GM23338 (cell line): ENCODE data around the gene PATE4. TPM values are rescaled to one million over a fixed set of nuclear protein-coding genes. Genes with fewer than 3 reads are reported as not detected.

Experiments
- ATAC-seq: fragments of 200-7000 bp; cut with Tn5 transposase; 3 replicates; pipeline ENCODE4 v1.9.1; 2020
- DNase-seq: peaks from one replicate; pipeline ENCODE4 v3.0.0-alpha.2; 2015; ENCODE audit warnings: low spot score
- H2AFZ ChIP-seq: fragments of 200-600 bp; sonication (generic); 2 replicates; pipeline ENCODE4 v1.8.0; 2016; ENCODE audit warnings: antibody characterized with exemption, mild to moderate bottlenecking, moderate library complexity
- H3F3A ChIP-seq: fragments of 200-600 bp; sonication (generic); replicated peaks from 2 replicates; pipeline ENCODE4 v1.8.0; 2017; ENCODE audit warnings: antibody characterized with exemption, mixed run types, low read depth
- H3K27ac ChIP-seq: fragments of 200-600 bp; sonication (generic); 2 replicates; pipeline ENCODE4 v1.6.1; 2016; ENCODE audit warnings: low read depth
- H3K27me3 ChIP-seq: fragments of 200-600 bp; sonication (generic); 2 replicates; pipeline ENCODE4 v1.8.0; 2016; ENCODE audit warnings: mild to moderate bottlenecking, mixed run types, moderate library complexity; ENCODE audit not compliant: insufficient read depth
- H3K36me3 ChIP-seq: fragments of 200-600 bp; sonication (generic); 2 replicates; pipeline ENCODE4 v1.8.0; 2016; ENCODE audit warnings: mild to moderate bottlenecking; ENCODE audit not compliant: insufficient read depth
- H3K4me1 ChIP-seq: fragments of 200-600 bp; sonication (generic); 2 replicates; pipeline ENCODE4 v1.8.0; 2016; ENCODE audit warnings: mild to moderate bottlenecking, moderate library complexity; ENCODE audit not compliant: insufficient read depth
- H3K4me2 ChIP-seq: fragments of 200-600 bp; sonication (generic); 2 replicates; pipeline ENCODE4 v1.7.1; 2017; ENCODE audit warnings: mixed run types
- H3K4me3 ChIP-seq: fragments of 200-600 bp; sonication (generic); 2 replicates; pipeline ENCODE4 v1.6.1; 2016; ENCODE audit warnings: mixed run types
- H3K79me2 ChIP-seq: fragments of 200-600 bp; sonication (generic); replicated peaks from 2 replicates; pipeline ENCODE4 v1.8.0; 2017; ENCODE audit warnings: mild to moderate bottlenecking; ENCODE audit not compliant: insufficient read depth
- H3K9me2 ChIP-seq: fragments of 200-600 bp; sonication (generic); 2 replicates; pipeline ENCODE4 v1.8.0; 2017; ENCODE audit not compliant: insufficient read depth
- H4K20me1 ChIP-seq: fragments of 200-600 bp; sonication (generic); replicated peaks from 2 replicates; pipeline ENCODE4 v1.8.0; 2017; ENCODE audit warnings: mild to moderate bottlenecking; ENCODE audit not compliant: insufficient read depth
- H3K27ac Mint-ChIP-seq: 2 replicates; pipeline ENCODE4 v1.8.0; 2020; ENCODE audit warnings: inconsistent platforms, mild to moderate bottlenecking, moderate library complexity, mixed read lengths
- H3K27me3 Mint-ChIP-seq: 3 replicates; pipeline ENCODE4 v1.8.0; 2022; ENCODE audit warnings: low read depth, mild to moderate bottlenecking, moderate library complexity, mixed read lengths, inconsistent platforms; ENCODE audit not compliant: insufficient read depth, poor library complexity
- H3K36me3 Mint-ChIP-seq: 3 replicates; pipeline ENCODE4 v1.8.0; 2021; ENCODE audit warnings: low read depth, mild to moderate bottlenecking, inconsistent platforms, moderate library complexity, mixed read lengths
- H3K4me1 Mint-ChIP-seq: 3 replicates; pipeline ENCODE4 v1.8.0; 2020; ENCODE audit warnings: mild to moderate bottlenecking, inconsistent platforms, mixed read lengths
- H3K4me3 Mint-ChIP-seq: 3 replicates; pipeline ENCODE4 v1.8.0; 2021; ENCODE audit warnings: moderate library complexity, mild to moderate bottlenecking, inconsistent platforms, mixed read lengths
- H3K9me3 Mint-ChIP-seq: 3 replicates; pipeline ENCODE4 v1.8.0; 2020; ENCODE audit warnings: moderate library complexity, mild to moderate bottlenecking, inconsistent platforms, mixed read lengths
- CREB1 ChIP-seq: fragments of 250-450 bp; sonication (Bioruptor Pico); IDR thresholded peaks from 2 replicates; pipeline ENCODE4 v1.5.0; 2020; ENCODE audit warnings: low read depth, mild to moderate bottlenecking, moderate library complexity
- EZH2 ChIP-seq: fragments of 200-600 bp; sonication (generic); IDR thresholded peaks from one replicate; pipeline ENCODE4 v1.8.0; 2017; ENCODE audit warnings: antibody characterized with exemption, mild to moderate bottlenecking, low read depth; ENCODE audit not compliant: unreplicated experiment
- EZH2phosphoT487 ChIP-seq: fragments of 200-600 bp; sonication (generic); IDR thresholded peaks from one replicate; pipeline ENCODE4 v1.8.1; 2018; ENCODE audit warnings: antibody characterized with exemption; ENCODE audit not compliant: unreplicated experiment
- NANOG ChIP-seq: IDR thresholded peaks from 2 replicates; pipeline ENCODE4 v1.6.1; 2016; ENCODE audit warnings: antibody characterized with exemption, borderline replicate concordance
- STAT1 ChIP-seq: IDR thresholded peaks from one replicate; pipeline ENCODE4 v1.6.1; 2016; ENCODE audit warnings: antibody characterized with exemption; ENCODE audit not compliant: unreplicated experiment
- ZNF114 ChIP-seq: fragments of 250-450 bp; sonication (Bioruptor Pico); IDR thresholded peaks from 2 replicates; pipeline ENCODE4 v1.5.0; 2020; ENCODE audit warnings: mild to moderate bottlenecking, moderate library complexity
- ZNF331 ChIP-seq: fragments of 250-450 bp; sonication (Bioruptor Pico); IDR thresholded peaks from 2 replicates; pipeline ENCODE4 v1.5.0; 2020; ENCODE audit warnings: low read depth, mild to moderate bottlenecking, moderate library complexity
- polyA plus RNA-seq: library from polyadenylated mRNA; unstranded; fragments of >200 nt; fragmentation: Nextera tagmentation; extraction: Ambion mirVana; gene quantifications from 2 replicates; pipeline ENCODE4 v1.2.1, GENCODE V29; 2016
- total RNA-seq: library from RNA; depleted of rRNA; stranded (reverse); fragments of >200 nt; shearing (Covaris generic); gene quantifications from 2 replicates; pipeline ENCODE4 v1.2.3, GENCODE V29; 2014
- TF ChIP-seq, protein P1 (sequence below), 2 experiments: fragments of 200-600 bp in 1 of 2; sonication (generic) in 1 of 2; conservative IDR thresholded peaks; 2 replicates each; pipeline versions ENCODE4 v1.5.1 to v1.6.1; 2016 to 2017; ENCODE audit warnings: antibody characterized with exemption in 2 of 2, low read depth in 2 of 2, mild to moderate bottlenecking in 2 of 2, moderate library complexity in 1 of 2
- TF ChIP-seq, protein P2 (sequence below): IDR thresholded peaks from one replicate; pipeline ENCODE4 v1.6.1; 2018; ENCODE audit warnings: antibody characterized with exemption; ENCODE audit not compliant: unreplicated experiment
- TF ChIP-seq, protein P3 (sequence below): fragments of 250-450 bp; sonication (Bioruptor Pico); IDR thresholded peaks from 2 replicates; pipeline ENCODE4 v1.5.0; 2020; ENCODE audit warnings: mild to moderate bottlenecking, moderate library complexity

PATE4 gene
- total and polyA plus RNA-seq, 2 experiments from 2014 or later = not detected

DNA sequence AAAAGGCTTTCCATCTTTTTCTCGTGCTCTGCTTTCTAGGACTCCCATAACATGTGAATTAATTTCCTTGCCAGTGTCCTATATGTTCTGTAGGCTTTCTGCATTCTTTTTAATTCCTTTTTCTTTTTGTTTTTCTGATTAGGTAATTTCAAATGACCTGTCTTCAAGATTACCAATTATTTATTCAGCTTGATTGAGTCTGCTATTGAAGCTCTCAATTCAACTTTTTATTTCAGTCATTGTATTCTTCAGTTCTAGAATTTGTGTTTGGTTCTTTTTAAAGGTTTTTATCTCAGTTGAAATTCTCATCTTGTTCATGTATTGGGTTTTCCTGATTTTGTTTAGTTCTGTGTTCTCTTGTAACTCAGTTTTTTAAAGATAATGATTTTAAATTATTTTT lies 30.7 kb upstream of the PATE4 start (continued):
- TF ChIP-seq, protein P1, sequence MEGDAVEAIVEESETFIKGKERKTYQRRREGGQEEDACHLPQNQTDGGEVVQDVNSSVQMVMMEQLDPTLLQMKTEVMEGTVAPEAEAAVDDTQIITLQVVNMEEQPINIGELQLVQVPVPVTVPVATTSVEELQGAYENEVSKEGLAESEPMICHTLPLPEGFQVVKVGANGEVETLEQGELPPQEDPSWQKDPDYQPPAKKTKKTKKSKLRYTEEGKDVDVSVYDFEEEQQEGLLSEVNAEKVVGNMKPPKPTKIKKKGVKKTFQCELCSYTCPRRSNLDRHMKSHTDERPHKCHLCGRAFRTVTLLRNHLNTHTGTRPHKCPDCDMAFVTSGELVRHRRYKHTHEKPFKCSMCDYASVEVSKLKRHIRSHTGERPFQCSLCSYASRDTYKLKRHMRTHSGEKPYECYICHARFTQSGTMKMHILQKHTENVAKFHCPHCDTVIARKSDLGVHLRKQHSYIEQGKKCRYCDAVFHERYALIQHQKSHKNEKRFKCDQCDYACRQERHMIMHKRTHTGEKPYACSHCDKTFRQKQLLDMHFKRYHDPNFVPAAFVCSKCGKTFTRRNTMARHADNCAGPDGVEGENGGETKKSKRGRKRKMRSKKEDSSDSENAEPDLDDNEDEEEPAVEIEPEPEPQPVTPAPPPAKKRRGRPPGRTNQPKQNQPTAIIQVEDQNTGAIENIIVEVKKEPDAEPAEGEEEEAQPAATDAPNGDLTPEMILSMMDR (conservative IDR thresholded peaks at IDR 0.05; ENCODE audit: low read depth in 2 of 2) = no peak
- no peak for TF ChIP-seq EZH2
- no peak for TF ChIP-seq STAT1
- no peak for TF ChIP-seq ZNF114 (CRISPR knock-in tag)
- no peak for TF ChIP-seq NANOG
- no peak for TF ChIP-seq ZNF331 (CRISPR knock-in tag)
- TF ChIP-seq CREB1 (CRISPR knock-in tag) = no peak

DNA sequence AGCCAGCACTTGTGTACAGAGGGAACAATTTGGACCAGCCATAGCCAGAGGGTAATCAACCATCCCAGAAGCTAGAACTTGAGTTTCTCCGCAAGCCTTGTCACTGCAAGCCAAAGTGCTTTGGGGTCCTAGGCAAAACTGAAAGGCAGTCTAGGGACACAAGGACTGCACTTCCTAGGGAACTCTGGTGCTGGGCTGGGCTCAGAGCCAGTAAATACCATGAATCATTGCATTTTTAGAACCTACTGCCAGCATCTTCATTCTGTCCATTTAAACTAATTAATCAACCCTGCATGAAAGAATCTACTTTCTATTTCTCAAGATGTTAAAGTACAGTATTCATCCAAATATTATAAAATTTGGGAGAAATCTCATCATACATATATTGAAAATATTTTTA lies 25.2 kb upstream of the PATE4 start:
- Histone ChIP-seq H3K27ac (no peak overlapping the region), H3K27me3 (no peaks in the 10 kb centered on the region), H3K36me3 (no peaks in the 10 kb centered on the region), H2AFZ (0 out of 2 replicates have a peak overlapping the region, but pooled peaks have one; percentile 28), H3K4me1 (no peaks in the 10 kb centered on the region), H3F3A (no peaks in the 10 kb centered on the region), H4K20me1 (no peaks in the 10 kb centered on the region), H3K79me2 (no peaks in the 10 kb centered on the region), H3K9me2 (no peaks in the 10 kb centered on the region), H3K4me3 (no peak overlapping the region), H3K4me2 (no peak overlapping the region)
- Mint-ChIP-seq H3K27ac (no peak overlapping the region), H3K36me3 (no peaks in the 10 kb centered on the region), H3K27me3 (no peaks in the 10 kb centered on the region), H3K4me3 (no peak overlapping the region), H3K4me1 (no peaks in the 10 kb centered on the region), H3K9me3 (peaks cover 6% of the 10 kb centered on the region)
- DNase-seq (no peak), ATAC-seq (no peak)
- no peak for TF ChIP-seq EZH2phosphoT487
- TF ChIP-seq, protein P2, sequence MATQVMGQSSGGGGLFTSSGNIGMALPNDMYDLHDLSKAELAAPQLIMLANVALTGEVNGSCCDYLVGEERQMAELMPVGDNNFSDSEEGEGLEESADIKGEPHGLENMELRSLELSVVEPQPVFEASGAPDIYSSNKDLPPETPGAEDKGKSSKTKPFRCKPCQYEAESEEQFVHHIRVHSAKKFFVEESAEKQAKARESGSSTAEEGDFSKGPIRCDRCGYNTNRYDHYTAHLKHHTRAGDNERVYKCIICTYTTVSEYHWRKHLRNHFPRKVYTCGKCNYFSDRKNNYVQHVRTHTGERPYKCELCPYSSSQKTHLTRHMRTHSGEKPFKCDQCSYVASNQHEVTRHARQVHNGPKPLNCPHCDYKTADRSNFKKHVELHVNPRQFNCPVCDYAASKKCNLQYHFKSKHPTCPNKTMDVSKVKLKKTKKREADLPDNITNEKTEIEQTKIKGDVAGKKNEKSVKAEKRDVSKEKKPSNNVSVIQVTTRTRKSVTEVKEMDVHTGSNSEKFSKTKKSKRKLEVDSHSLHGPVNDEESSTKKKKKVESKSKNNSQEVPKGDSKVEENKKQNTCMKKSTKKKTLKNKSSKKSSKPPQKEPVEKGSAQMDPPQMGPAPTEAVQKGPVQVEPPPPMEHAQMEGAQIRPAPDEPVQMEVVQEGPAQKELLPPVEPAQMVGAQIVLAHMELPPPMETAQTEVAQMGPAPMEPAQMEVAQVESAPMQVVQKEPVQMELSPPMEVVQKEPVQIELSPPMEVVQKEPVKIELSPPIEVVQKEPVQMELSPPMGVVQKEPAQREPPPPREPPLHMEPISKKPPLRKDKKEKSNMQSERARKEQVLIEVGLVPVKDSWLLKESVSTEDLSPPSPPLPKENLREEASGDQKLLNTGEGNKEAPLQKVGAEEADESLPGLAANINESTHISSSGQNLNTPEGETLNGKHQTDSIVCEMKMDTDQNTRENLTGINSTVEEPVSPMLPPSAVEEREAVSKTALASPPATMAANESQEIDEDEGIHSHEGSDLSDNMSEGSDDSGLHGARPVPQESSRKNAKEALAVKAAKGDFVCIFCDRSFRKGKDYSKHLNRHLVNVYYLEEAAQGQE = no peak

DNA sequence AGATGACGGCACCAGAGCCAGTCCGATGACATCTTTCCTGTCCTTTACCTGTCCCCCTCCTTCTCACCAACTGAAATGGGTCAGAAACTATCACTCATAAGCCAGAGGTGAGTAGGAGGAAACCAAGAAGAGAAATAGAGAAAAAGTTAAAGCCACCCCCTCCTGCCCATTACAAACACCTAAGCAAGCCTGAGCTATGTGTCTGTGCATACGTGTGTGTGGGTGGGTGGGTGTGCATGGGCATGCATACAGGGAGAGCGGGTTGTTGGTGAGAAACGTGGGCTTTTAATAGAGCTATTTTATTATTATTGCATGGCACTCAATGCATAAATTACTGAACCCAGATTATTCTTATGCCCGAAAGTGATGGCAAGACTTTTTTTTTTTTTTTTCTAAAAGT lies 2.6 kb downstream of the PATE4 start:
- H3K79me2 ChIP-seq = no peaks in the 10 kb centered on the region
- no peaks in the 10 kb centered on the region for H3K4me1 Mint-ChIP-seq
- no peaks in the 10 kb centered on the region for H4K20me1 ChIP-seq
- H3K4me3 Mint-ChIP-seq = no peak overlapping the region
- no peaks in the 10 kb centered on the region for H3K27me3 ChIP-seq
- ATAC-seq = no peak
- no peaks in the 10 kb centered on the region for H3F3A ChIP-seq
- no peak overlapping the region for H3K27ac Mint-ChIP-seq
- H3K9me2 ChIP-seq = no peaks in the 10 kb centered on the region
- H3K4me1 ChIP-seq = no peaks in the 10 kb centered on the region
- no peak overlapping the region for H3K27ac ChIP-seq
- peaks cover 9% of the 10 kb centered on the region for H3K9me3 Mint-ChIP-seq
- no peaks in the 10 kb centered on the region for H3K36me3 ChIP-seq
- H3K4me2 ChIP-seq = no peak overlapping the region
- no peaks in the 10 kb centered on the region for H3K36me3 Mint-ChIP-seq
- no peak overlapping the region for H3K4me3 ChIP-seq
- no peak for DNase-seq
- no peak overlapping the region for H2AFZ ChIP-seq
- peaks cover 2% of the 10 kb centered on the region for H3K27me3 Mint-ChIP-seq
- TF ChIP-seq EZH2phosphoT487 = no peak
- TF ChIP-seq, protein P3, sequence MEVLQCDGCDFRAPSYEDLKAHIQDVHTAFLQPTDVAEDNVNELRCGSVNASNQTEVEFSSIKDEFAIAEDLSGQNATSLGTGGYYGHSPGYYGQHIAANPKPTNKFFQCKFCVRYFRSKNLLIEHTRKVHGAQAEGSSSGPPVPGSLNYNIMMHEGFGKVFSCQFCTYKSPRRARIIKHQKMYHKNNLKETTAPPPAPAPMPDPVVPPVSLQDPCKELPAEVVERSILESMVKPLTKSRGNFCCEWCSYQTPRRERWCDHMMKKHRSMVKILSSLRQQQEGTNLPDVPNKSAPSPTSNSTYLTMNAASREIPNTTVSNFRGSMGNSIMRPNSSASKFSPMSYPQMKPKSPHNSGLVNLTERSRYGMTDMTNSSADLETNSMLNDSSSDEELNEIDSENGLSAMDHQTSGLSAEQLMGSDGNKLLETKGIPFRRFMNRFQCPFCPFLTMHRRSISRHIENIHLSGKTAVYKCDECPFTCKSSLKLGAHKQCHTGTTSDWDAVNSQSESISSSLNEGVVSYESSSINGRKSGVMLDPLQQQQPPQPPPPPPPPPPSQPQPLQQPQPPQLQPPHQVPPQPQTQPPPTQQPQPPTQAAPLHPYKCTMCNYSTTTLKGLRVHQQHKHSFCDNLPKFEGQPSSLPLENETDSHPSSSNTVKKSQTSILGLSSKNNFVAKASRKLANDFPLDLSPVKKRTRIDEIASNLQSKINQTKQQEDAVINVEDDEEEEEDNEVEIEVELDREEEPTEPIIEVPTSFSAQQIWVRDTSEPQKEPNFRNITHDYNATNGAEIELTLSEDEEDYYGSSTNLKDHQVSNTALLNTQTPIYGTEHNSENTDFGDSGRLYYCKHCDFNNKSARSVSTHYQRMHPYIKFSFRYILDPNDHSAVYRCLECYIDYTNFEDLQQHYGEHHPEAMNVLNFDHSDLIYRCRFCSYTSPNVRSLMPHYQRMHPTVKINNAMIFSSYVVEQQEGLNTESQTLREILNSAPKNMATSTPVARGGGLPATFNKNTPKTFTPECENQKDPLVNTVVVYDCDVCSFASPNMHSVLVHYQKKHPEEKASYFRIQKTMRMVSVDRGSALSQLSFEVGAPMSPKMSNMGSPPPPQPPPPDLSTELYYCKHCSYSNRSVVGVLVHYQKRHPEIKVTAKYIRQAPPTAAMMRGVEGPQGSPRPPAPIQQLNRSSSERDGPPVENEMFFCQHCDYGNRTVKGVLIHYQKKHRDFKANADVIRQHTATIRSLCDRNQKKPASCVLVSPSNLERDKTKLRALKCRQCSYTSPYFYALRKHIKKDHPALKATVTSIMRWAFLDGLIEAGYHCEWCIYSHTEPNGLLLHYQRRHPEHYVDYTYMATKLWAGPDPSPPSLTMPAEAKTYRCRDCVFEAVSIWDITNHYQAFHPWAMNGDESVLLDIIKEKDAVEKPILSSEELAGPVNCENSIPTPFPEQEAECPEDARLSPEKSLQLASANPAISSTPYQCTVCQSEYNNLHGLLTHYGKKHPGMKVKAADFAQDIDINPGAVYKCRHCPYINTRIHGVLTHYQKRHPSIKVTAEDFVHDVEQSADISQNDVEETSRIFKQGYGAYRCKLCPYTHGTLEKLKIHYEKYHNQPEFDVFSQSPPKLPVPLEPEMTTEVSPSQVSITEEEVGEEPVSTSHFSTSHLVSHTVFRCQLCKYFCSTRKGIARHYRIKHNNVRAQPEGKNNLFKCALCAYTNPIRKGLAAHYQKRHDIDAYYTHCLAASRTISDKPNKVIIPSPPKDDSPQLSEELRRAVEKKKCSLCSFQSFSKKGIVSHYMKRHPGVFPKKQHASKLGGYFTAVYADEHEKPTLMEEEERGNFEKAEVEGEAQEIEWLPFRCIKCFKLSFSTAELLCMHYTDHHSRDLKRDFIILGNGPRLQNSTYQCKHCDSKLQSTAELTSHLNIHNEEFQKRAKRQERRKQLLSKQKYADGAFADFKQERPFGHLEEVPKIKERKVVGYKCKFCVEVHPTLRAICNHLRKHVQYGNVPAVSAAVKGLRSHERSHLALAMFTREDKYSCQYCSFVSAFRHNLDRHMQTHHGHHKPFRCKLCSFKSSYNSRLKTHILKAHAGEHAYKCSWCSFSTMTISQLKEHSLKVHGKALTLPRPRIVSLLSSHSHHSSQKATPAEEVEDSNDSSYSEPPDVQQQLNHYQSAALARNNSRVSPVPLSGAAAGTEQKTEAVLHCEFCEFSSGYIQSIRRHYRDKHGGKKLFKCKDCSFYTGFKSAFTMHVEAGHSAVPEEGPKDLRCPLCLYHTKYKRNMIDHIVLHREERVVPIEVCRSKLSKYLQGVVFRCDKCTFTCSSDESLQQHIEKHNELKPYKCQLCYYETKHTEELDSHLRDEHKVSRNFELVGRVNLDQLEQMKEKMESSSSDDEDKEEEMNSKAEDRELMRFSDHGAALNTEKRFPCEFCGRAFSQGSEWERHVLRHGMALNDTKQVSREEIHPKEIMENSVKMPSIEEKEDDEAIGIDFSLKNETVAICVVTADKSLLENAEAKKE = no peak
- TF ChIP-seq ZNF331 (CRISPR knock-in tag) = no peak
